ENCODE data around the gene RAB4A. TPM values are rescaled to one million over a fixed set of nuclear protein-coding genes. Genes with fewer than 3 reads are reported as not detected.

The RAB4A gene
- total and polyA plus RNA-seq, 2 of the 13 experiments (the other 11 are each of a cell fraction or from before 2014, with no cell fraction given): 56.0 to 80.1 TPM

GRCh38 chr1:229325401-229325800 lies 54.5 kb downstream of the RAB4A start (continued):
- TF ChIP-seq PBX3 (CRISPR knock-in tag; IDR thresholded peaks at IDR 0.05; ENCODE audit: borderline replicate concordance) (no peak), KDM2A (CRISPR knock-in tag; IDR thresholded peaks at IDR 0.05; ENCODE audit: borderline replicate concordance, low read depth) (no peak), ZNF782 (CRISPR knock-in tag; IDR thresholded peaks at IDR 0.05; ENCODE audit: borderline replicate concordance) (no peak), GPN1 (CRISPR knock-in tag; IDR thresholded peaks at IDR 0.05; ENCODE audit: borderline replicate concordance) (no peak), ZNF160 (CRISPR knock-in tag; IDR thresholded peaks at IDR 0.05) (no peak), CC2D1A (CRISPR knock-in tag; IDR thresholded peaks at IDR 0.05) (no peak), ZNF224 (CRISPR knock-in tag; IDR thresholded peaks at IDR 0.05) (no peak), ZNF780A (CRISPR knock-in tag; IDR thresholded peaks at IDR 0.05) (no peak)

GRCh38 chr1:229325853-229326487 lies 55.1 kb downstream of the RAB4A start:
- CTCF ChIA-PET (ENCODE audit: low intra/inter-chr PET ratio, low total read pairs): no interaction called here
- no peak for ATAC-seq
- Histone ChIP-seq H2AFZ (ENCODE audit: low read length) (no peak overlapping the region), H3K27ac (ENCODE audit: extremely low read length, insufficient read depth, low read length) (no peak overlapping the region), H3K27me3 (ENCODE audit: control insufficient read depth in 1 of 2, insufficient read depth in 2 of 2, low read length in 2 of 2) (no peaks in the 10 kb centered on the region), H3K79me2 (ENCODE audit: insufficient read depth, low read length) (peaks cover under 1% of the 10 kb centered on the region), H3K36me3 (replicated peaks in 1 of 2; ENCODE audit: control insufficient read depth in 1 of 2, insufficient read depth in 2 of 2, low read length in 2 of 2) (peaks cover 6 to 58% of the 10 kb centered on the region in 2 experiments; a peak in 4 of 5 replicates), H3K4me3 (replicated peaks in 1 of 3; ENCODE audit: insufficient read depth in 1 of 3, low read depth in 2 of 3, low read length in 3 of 3) (no peak overlapping the region), H3K9ac (ENCODE audit: insufficient read depth, low read depth, low read length) (no peak overlapping the region), H3K9me3 (ENCODE audit: low read length) (no peaks in the 10 kb centered on the region), H3K4me2 (ENCODE audit: low read depth, low read length) (no peak overlapping the region), H4K20me1 (ENCODE audit: insufficient read depth, low read length) (no peaks in the 10 kb centered on the region), H3K4me1 (ENCODE audit: insufficient read depth, low read length) (peaks cover 19% of the 10 kb centered on the region)
- no peak for DNase-seq (ENCODE audit: low spot score)
- POLR2A ChIA-PET: no interaction called here
- BruUV-seq (replicated peaks): no TSS peak
- in situ Hi-C loops (cut with HindIII; ENCODE audit: extremely low pct_ligation_motif_present, low pct_unique_long_range_greater_than_20kb): no loop called here
- FAIRE-seq: no peak
- 97% methylated on average over 10 of the region's 10 CpGs for WGBS (ENCODE audit: low lambda C conversion rate)
- intact Hi-C loops (cut with micrococcal nuclease; ENCODE audit: unreplicated experiment): no loop called here
- TF ChIP-seq MLLT10 (CRISPR knock-in tag; IDR thresholded peaks at IDR 0.05): no peak
- no peak for TF ChIP-seq ZNF550 (CRISPR knock-in tag; IDR thresholded peaks at IDR 0.05; ENCODE audit: borderline replicate concordance)
- no peak for TF ChIP-seq PTBP1 (IDR thresholded peaks at IDR 0.05; ENCODE audit: low read depth, low read length, poor library complexity, severe bottlenecking)

Data from HepG2 (cell line).